Testis (tissue), 3 donors: ENCODE data around the gene ZBTB40. TPM values are rescaled to one million over a fixed set of nuclear protein-coding genes. Genes with fewer than 3 reads are reported as not detected.

Experiments used
- DNase-seq: peaks from one replicate; pipeline ENCODE4 v3.0.0-alpha.2; 2019
- H3K27ac ChIP-seq, 2 donors: fragments of 200-600 bp; sonication (generic); one replicate each; pipeline ENCODE4 v1.5.1; 2019
- H3K27me3 ChIP-seq: fragments of 200-600 bp; sonication (generic); one replicate; pipeline ENCODE4 v1.5.1; 2019
- H3K36me3 ChIP-seq: fragments of 200-600 bp; sonication (generic); one replicate; pipeline ENCODE4 v1.5.1; 2017; ENCODE audit warnings: low read depth; ENCODE audit errors: missing control alignments
- H3K4me1 ChIP-seq: fragments of 200-600 bp; sonication (generic); one replicate; pipeline ENCODE4 v1.5.1; 2019
- H3K4me3 ChIP-seq, 2 donors: fragments of 200-600 bp; sonication (generic); one replicate each; pipeline ENCODE4 v1.5.1; 2017 to 2019
- H3K9me3 ChIP-seq: fragments of 200-600 bp; sonication (generic); one replicate; pipeline ENCODE4 v1.5.1; 2017
- CTCF ChIP-seq, 3 experiments: fragments of 450-650 bp in 2 of 3; fragments of 200-600 bp in 1 of 3; sonication (generic) in 1 of 3; IDR thresholded peaks; one replicate each; pipeline ENCODE4 v1.5.1; 2016 to 2019; ENCODE audit warnings: antibody characterized with exemption in 3 of 3, mild to moderate bottlenecking in 2 of 3, moderate library complexity in 1 of 3
- POLR2A ChIP-seq: fragments of 450-650 bp; IDR thresholded peaks from one replicate; pipeline ENCODE4 v1.6.1; 2017; ENCODE audit warnings: antibody characterized with exemption, mild to moderate bottlenecking, moderate library complexity
- WGBS, 2 donors: methylation state at CpG; one replicate each; pipeline ENCODE4 v1.1.5; 2018; 5-methylcytosine and 5-hydroxymethylcytosine counted together
- intact Hi-C: fragments of 100-400 bp; cut with DNase I; formaldehyde crosslinking; loops from one replicate; pipeline ENCODE4 v1.15.1; 2023; ENCODE audit warnings: low total_unique reads
- polyA plus RNA-seq: library from polyadenylated mRNA; stranded (reverse); fragments of 350-450 nt; fragmentation: Illumina TruSeq; extraction: RNeasy Lipid Tissue Mini Kit (QIAGEN cat#74804); gene quantifications from one replicate; pipeline ENCODE4 v1.2.3, GENCODE V29; 2014; ENCODE audit warnings: low read depth, low replicate concordance; ENCODE audit not compliant: insufficient read depth
- total RNA-seq, 2 donors: library from RNA; depleted of rRNA; stranded (reverse); fragments of >200 nt; gene quantifications; one replicate each; pipeline ENCODE4 v1.2.3, GENCODE V29; 2016

Gene ZBTB40
- total and polyA plus RNA-seq, 3 donors from 2014 or later, result 15.6 to 28.6 (median 28.1) TPM

- intact Hi-C loops, result no loop called here
- H3K9me3 ChIP-seq, result no peaks in the 10 kb centered on the region
- no peak overlapping the region for H3K4me3 ChIP-seq
- no peaks in the 10 kb centered on the region for H3K27me3 ChIP-seq
- WGBS, 2 donors, result 77 to 97% methylated on average over 5 to 7 of the region's 7 CpGs
- H3K27ac ChIP-seq, result no peak overlapping the region
- H3K4me1 ChIP-seq, result peaks cover 5% of the 10 kb centered on the region
- TF ChIP-seq POLR2A (no peak), CTCF (IDR thresholded peaks at IDR 0.05) (no peak)
- DNase-seq, result no peak
- H3K36me3 ChIP-seq, result no peaks in the 10 kb centered on the region
Observed at GRCh38 chr1:22415489-22415888, 36.2 kb upstream of the ZBTB40 start.

GRCh38 chr1:22416555-22417454 is 34.8 kb upstream of the ZBTB40 start:
- TF ChIP-seq POLR2A (no peak), CTCF (IDR thresholded peaks at IDR 0.05) (peak; percentile 67 to 87 (median 85))
- intact Hi-C loops, result no loop called here
- H3K4me3 ChIP-seq, result no peak overlapping the region
- no peaks in the 10 kb centered on the region for H3K36me3 ChIP-seq
- peak; percentile 87 for DNase-seq
- peaks cover 5% of the 10 kb centered on the region for H3K4me1 ChIP-seq
- H3K9me3 ChIP-seq, result no peaks in the 10 kb centered on the region
- no peak overlapping the region for H3K27ac ChIP-seq
- H3K27me3 ChIP-seq, result no peaks in the 10 kb centered on the region
- 15 to 17% methylated on average over 10 to 13 of the region's 13 CpGs for WGBS, 2 donors

GRCh38 chr1:22417466-22417865 is 34.2 kb upstream of the ZBTB40 start:
- TF ChIP-seq CTCF (IDR thresholded peaks at IDR 0.05) (no peak), POLR2A (no peak)
- Histone ChIP-seq H3K4me1 (peaks cover 5% of the 10 kb centered on the region), H3K27me3 (no peaks in the 10 kb centered on the region), H3K36me3 (no peaks in the 10 kb centered on the region), H3K27ac (no peak overlapping the region), H3K4me3 (no peak overlapping the region), H3K9me3 (no peaks in the 10 kb centered on the region)
- WGBS, 2 donors, result 84 to 88% methylated on average over 11 to 12 of the region's 12 CpGs
- no peak for DNase-seq
- intact Hi-C loops, result no loop called here

GRCh38 chr1:22418312-22418711 is 33.3 kb upstream of the ZBTB40 start:
- H3K27me3 ChIP-seq, result no peaks in the 10 kb centered on the region
- WGBS, 2 donors, result 58 to 69% methylated on average over 4 of the region's 4 CpGs
- peaks cover 5% of the 10 kb centered on the region for H3K4me1 ChIP-seq
- intact Hi-C loops, result no loop called here
- TF ChIP-seq POLR2A (no peak), CTCF (IDR thresholded peaks at IDR 0.05) (no peak)
- no peak overlapping the region for H3K27ac ChIP-seq
- H3K4me3 ChIP-seq, result no peak overlapping the region
- H3K36me3 ChIP-seq, result no peaks in the 10 kb centered on the region
- no peak for DNase-seq
- H3K9me3 ChIP-seq, result no peaks in the 10 kb centered on the region
